HG02938 (cell line): ENCODE measurements around the gene KLHL42.
A peak's percentile ranks its signal among the peaks of the same experiment; 100 is the strongest.

ENCODE experiments used
- ATAC-seq: cut with Tn5 transposase; IDR thresholded peaks from one replicate; pipeline ENCODE4 v1.9.1; 2021; ENCODE audit warnings: mild to moderate bottlenecking, moderate library complexity; ENCODE audit not compliant: unreplicated experiment

Gene KLHL42

GRCh38 chr12:27779416-27779919 is 565 bp upstream of the KLHL42 start:
- peak; percentile 26 for ATAC-seq

- peak; percentile 27 for ATAC-seq
Observed at GRCh38 chr12:27780612-27781408, 777 bp downstream of the KLHL42 start.

- ATAC-seq, result no peak
Observed at GRCh38 chr12:27781680-27782079, 1.6 kb downstream of the KLHL42 start.

GRCh38 chr12:27782481-27782880 is 2.4 kb downstream of the KLHL42 start:
- no peak for ATAC-seq

- ATAC-seq, result no peak
Observed at GRCh38 chr12:27785882-27786570, 6.0 kb downstream of the KLHL42 start.

- no peak for ATAC-seq
Observed at GRCh38 chr12:27787559-27787958, 7.5 kb downstream of the KLHL42 start.

GRCh38 chr12:27790179-27790578 is 10.1 kb downstream of the KLHL42 start:
- ATAC-seq, result no peak

- no peak for ATAC-seq
Observed at GRCh38 chr12:27794818-27795584, 15.0 kb downstream of the KLHL42 start.

GRCh38 chr12:27796128-27796527 is 16.1 kb downstream of the KLHL42 start:
- ATAC-seq, result no peak

GRCh38 chr12:27797301-27798025 is 17.4 kb downstream of the KLHL42 start:
- ATAC-seq, result no peak

GRCh38 chr12:27800819-27801218 is 20.8 kb downstream of the KLHL42 start:
- ATAC-seq, result no peak

GRCh38 chr12:27801630-27802029 is 21.6 kb downstream of the KLHL42 start:
- no peak for ATAC-seq

GRCh38 chr12:27802511-27802910 is 22.5 kb downstream of the KLHL42 start:
- no peak for ATAC-seq

- no peak for ATAC-seq
Observed at GRCh38 chr12:27802936-27803335, 22.9 kb downstream of the KLHL42 start.

GRCh38 chr12:27805238-27805637 is 25.2 kb downstream of the KLHL42 start:
- ATAC-seq, result no peak

GRCh38 chr12:27806259-27806658 is 26.2 kb downstream of the KLHL42 start:
- no peak for ATAC-seq

GRCh38 chr12:27807063-27807703 is 27.1 kb downstream of the KLHL42 start:
- no peak for ATAC-seq

- ATAC-seq, result no peak
Observed at GRCh38 chr12:27808841-27809240, 28.8 kb downstream of the KLHL42 start.

- no peak for ATAC-seq
Observed at GRCh38 chr12:27810756-27811155, 30.7 kb downstream of the KLHL42 start.

- ATAC-seq, result no peak
Observed at GRCh38 chr12:27812502-27812901, 32.5 kb downstream of the KLHL42 start.
